Bronchial epithelial cell (primary cell): Measurements from ENCODE around the gene MEG3. TPM values are rescaled to one million over a fixed set of nuclear protein-coding genes. Genes with fewer than 3 reads are reported as not detected.
"Not testable (repeated sequence)": the region's sequence is repeated elsewhere in the genome, so short reads cannot be mapped to it uniquely, and the experiment has no call there.

Source experiments
- DNase-seq: peaks from one replicate; pipeline ENCODE4 v3.0.0-alpha.2; 2010; ENCODE audit warnings: low read depth
- FAIRE-seq: peaks from 2 replicates; lab custom pipeline; 2011; peaks lifted over from hg19 to GRCh38; lab: Jason Lieb, UNC
- H3K27me3 ChIP-seq: 2 replicates; pipeline ENCODE4 v1.5.1; 2011; ENCODE audit warnings: low read length; ENCODE audit not compliant: control insufficient read depth, insufficient read depth
- H3K36me3 ChIP-seq: 2 replicates; pipeline ENCODE4 v1.5.1; 2011; ENCODE audit warnings: low read length; ENCODE audit not compliant: control insufficient read depth, insufficient read depth
- H3K4me3 ChIP-seq: 2 replicates; pipeline ENCODE4 v1.5.1; 2011; ENCODE audit warnings: mild to moderate bottlenecking, low read depth, low read length, control low read depth
- CTCF ChIP-seq: IDR thresholded peaks from 2 replicates; pipeline ENCODE4 v1.5.1; 2011; ENCODE audit warnings: mild to moderate bottlenecking, moderate library complexity, low read length, control low read depth, inconsistent platforms; ENCODE audit not compliant: insufficient read depth, severe bottlenecking
- total RNA-seq: library from RNA; depleted of rRNA; stranded (reverse); fragments of >200 nt; gene quantifications from 2 replicates; pipeline ENCODE4 v1.2.1, GENCODE V29; 2014

Gene MEG3
- total RNA-seq, 1 donor from 2014 or later = 3.7 TPM

GRCh38 chr14:100816950-100817901 lies 8.7 kb upstream of the MEG3 start:
- FAIRE-seq (no peak), DNase-seq (no peak)
- Histone ChIP-seq H3K36me3 (no peaks in the 10 kb centered on the region), H3K27me3 (no peaks in the 10 kb centered on the region), H3K4me3 (no peak overlapping the region)
- no peak for TF ChIP-seq CTCF

- no peaks in the 10 kb centered on the region for H3K27me3 ChIP-seq
- FAIRE-seq = no peak
- no peak for DNase-seq
- no peak for TF ChIP-seq CTCF
- H3K4me3 ChIP-seq = no peak overlapping the region
- no peaks in the 10 kb centered on the region for H3K36me3 ChIP-seq
Observed at GRCh38 chr14:100818221-100818699, 7.7 kb upstream of the MEG3 start.

GRCh38 chr14:100818923-100819322 lies 7.0 kb upstream of the MEG3 start:
- DNase-seq, H3K27me3 ChIP-seq, H3K4me3 ChIP-seq, FAIRE-seq, H3K36me3 ChIP-seq: not testable (repeated sequence)

- FAIRE-seq (no peak), DNase-seq (no peak)
- Histone ChIP-seq H3K4me3 (no peak overlapping the region), H3K27me3 (no peaks in the 10 kb centered on the region), H3K36me3 (no peaks in the 10 kb centered on the region)
- TF ChIP-seq CTCF = no peak
Observed at GRCh38 chr14:100819453-100819828, 6.5 kb upstream of the MEG3 start.

GRCh38 chr14:100819829-100820475 lies 6.0 kb upstream of the MEG3 start:
- Histone ChIP-seq H3K36me3 (no peaks in the 10 kb centered on the region), H3K27me3 (no peaks in the 10 kb centered on the region), H3K4me3 (no peak overlapping the region)
- no peak for FAIRE-seq
- TF ChIP-seq CTCF = no peak
- DNase-seq = no peak

GRCh38 chr14:100820957-100821356 lies 5.0 kb upstream of the MEG3 start:
- peaks cover 2% of the 10 kb centered on the region for H3K27me3 ChIP-seq
- DNase-seq (no peak), FAIRE-seq (no peak)
- no peak overlapping the region for H3K4me3 ChIP-seq
- no peak for TF ChIP-seq CTCF
- no peaks in the 10 kb centered on the region for H3K36me3 ChIP-seq
